ENCODE measurements around the gene VPS13D. TPM values are rescaled to one million over a fixed set of nuclear protein-coding genes. Genes with fewer than 3 reads are reported as not detected.

The VPS13D gene
- total and polyA plus RNA-seq, 2 of the 4 experiments (the other 2 are of a cell fraction): 9.0 to 16.3 TPM

GRCh38 chr1:12358499-12358898, 128.7 kb downstream of the VPS13D start:
- in situ Hi-C loops (cut with MboI; ENCODE audit: low sequenced_read_pairs): no loop called here
- Histone ChIP-seq H2AFZ (replicated peaks; ENCODE audit: low read length, poor library complexity) (no peak overlapping the region), H3K4me3 (ENCODE audit: insufficient read depth, low read depth, low read length) (no peak overlapping the region), H4K20me1 (ENCODE audit: insufficient read depth, low read length) (no peaks in the 10 kb centered on the region), H3K27ac (ENCODE audit: insufficient read depth, low read length) (no peak overlapping the region), H3K4ac (ENCODE audit: low read depth, low read length) (no peak overlapping the region), H3K14ac (replicated peaks; ENCODE audit: low read depth, low read length) (no peak overlapping the region), H3K9me3 (ENCODE audit: control insufficient read depth, insufficient read depth, low read length) (no peaks in the 10 kb centered on the region), H2BK15ac (ENCODE audit: low read depth, low read length) (no peak overlapping the region), H3K27me3 (ENCODE audit: control insufficient read depth, insufficient read depth, low read length) (no peaks in the 10 kb centered on the region), H2AK5ac (ENCODE audit: low read depth, low read length) (no peak overlapping the region), H3K9ac (ENCODE audit: low read depth, low read length) (no peak overlapping the region), H4K5ac (ENCODE audit: low read depth, low read length) (no peak overlapping the region), H3K4me1 (ENCODE audit: control insufficient read depth, insufficient read depth, low read length) (peaks cover 7% of the 10 kb centered on the region; the same call in 1 of the 2 replicates), H2BK20ac (ENCODE audit: low read depth, low read length) (no peak overlapping the region), H3K23ac (ENCODE audit: low read depth, low read length) (no peak overlapping the region), H2BK120ac (ENCODE audit: low read depth, low read length) (no peak overlapping the region), H2BK5ac (ENCODE audit: low read depth, low read length, poor library complexity, severe bottlenecking) (no peak overlapping the region), H3K79me1 (ENCODE audit: low read depth in 1 of 2, low read length in 2 of 2) (no peaks in the 10 kb centered on the region), H2AK9ac (replicated peaks; ENCODE audit: low read depth, low read length, poor library complexity) (no peak overlapping the region), H3K4me2 (ENCODE audit: low read depth, low read length) (no peak overlapping the region), H3K9me1 (ENCODE audit: insufficient read depth, low read length) (no peaks in the 10 kb centered on the region), H3K18ac (ENCODE audit: low read depth, low read length) (no peak overlapping the region), H3K36me3 (ENCODE audit: control insufficient read depth, insufficient read depth, low read length) (peaks cover 29% of the 10 kb centered on the region), H4K91ac (ENCODE audit: insufficient read depth, low read depth, low read length) (no peak overlapping the region), H3K56ac (ENCODE audit: extremely low read depth, insufficient read depth, low read length) (no peak overlapping the region), H4K8ac (ENCODE audit: low read depth in 2 of 2, low read length in 2 of 2) (no peak overlapping the region)
- TF ChIP-seq MXI1 (IDR thresholded peaks at IDR 0.05; ENCODE audit: borderline replicate concordance, low read depth, low read length) (no peak), BHLHE40 (IDR thresholded peaks at IDR 0.05; ENCODE audit: low read depth, low read length) (no peak), MAZ (IDR thresholded peaks at IDR 0.05; ENCODE audit: borderline replicate concordance, low read depth, low read length) (no peak), SMC3 (IDR thresholded peaks at IDR 0.05; ENCODE audit: low read depth, low read length) (no peak)
- TF ChIP-seq, protein P1, sequence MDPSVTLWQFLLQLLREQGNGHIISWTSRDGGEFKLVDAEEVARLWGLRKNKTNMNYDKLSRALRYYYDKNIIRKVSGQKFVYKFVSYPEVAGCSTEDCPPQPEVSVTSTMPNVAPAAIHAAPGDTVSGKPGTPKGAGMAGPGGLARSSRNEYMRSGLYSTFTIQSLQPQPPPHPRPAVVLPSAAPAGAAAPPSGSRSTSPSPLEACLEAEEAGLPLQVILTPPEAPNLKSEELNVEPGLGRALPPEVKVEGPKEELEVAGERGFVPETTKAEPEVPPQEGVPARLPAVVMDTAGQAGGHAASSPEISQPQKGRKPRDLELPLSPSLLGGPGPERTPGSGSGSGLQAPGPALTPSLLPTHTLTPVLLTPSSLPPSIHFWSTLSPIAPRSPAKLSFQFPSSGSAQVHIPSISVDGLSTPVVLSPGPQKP (IDR thresholded peaks at IDR 0.05; ENCODE audit: borderline replicate concordance, low read depth, low read length): no peak
- no peak for ATAC-seq (ENCODE audit: low read depth)
- intact Hi-C loops (cut with micrococcal nuclease): no loop called here
- 100% methylated on average over 3 of the region's 6 CpGs; no CpG with 5 or more reads in 1 of the 2 experiments for WGBS, 2 experiments (ENCODE audit: extremely low coverage in 2 of 2, insufficient read length in 1 of 2)
- dilution Hi-C loops (cut with HindIII; ENCODE audit: low sequenced_read_pairs, unreplicated experiment): no loop called here
- POLR2A ChIA-PET (ENCODE audit: unreplicated experiment): no interaction called here
- no peak for DNase-seq
- CTCF ChIA-PET: no interaction called here
- BruUV-seq (replicated peaks): no TSS peak
